Astrocyte of the hippocampus (primary cell): ENCODE data around the gene UBASH3A.
A peak's percentile ranks its signal among the peaks of the same experiment; 100 is the strongest.

Experiments used
- DNase-seq: peaks from one replicate; pipeline ENCODE4 v3.0.0; 2011; ENCODE audit warnings: low read depth, low spot score

The UBASH3A gene

GRCh38 chr21:42411197-42411869 lies 7.6 kb downstream of the UBASH3A start:
- DNase-seq = peak; percentile 2

GRCh38 chr21:42411891-42412635 lies 8.4 kb downstream of the UBASH3A start:
- DNase-seq = peak; percentile 34

- no peak for DNase-seq
Observed at GRCh38 chr21:42412636-42412933, 8.9 kb downstream of the UBASH3A start.

- DNase-seq = no peak
Observed at GRCh38 chr21:42413093-42413492, 9.4 kb downstream of the UBASH3A start.

- DNase-seq = no peak
Observed at GRCh38 chr21:42413500-42413899, 9.8 kb downstream of the UBASH3A start.

GRCh38 chr21:42414066-42414465 lies 10.4 kb downstream of the UBASH3A start:
- no peak for DNase-seq

GRCh38 chr21:42414553-42414927 lies 10.8 kb downstream of the UBASH3A start:
- DNase-seq = no peak

GRCh38 chr21:42414928-42415769 lies 11.4 kb downstream of the UBASH3A start:
- DNase-seq = peak; percentile 71

GRCh38 chr21:42417533-42417932 lies 13.8 kb downstream of the UBASH3A start:
- no peak for DNase-seq

GRCh38 chr21:42418886-42419285 lies 15.2 kb downstream of the UBASH3A start:
- no peak for DNase-seq

GRCh38 chr21:42419845-42420244 lies 16.1 kb downstream of the UBASH3A start:
- no peak for DNase-seq

- no peak for DNase-seq
Observed at GRCh38 chr21:42421018-42421793, 17.5 kb downstream of the UBASH3A start.

GRCh38 chr21:42423197-42423675 lies 19.5 kb downstream of the UBASH3A start:
- no peak for DNase-seq

GRCh38 chr21:42423685-42424084 lies 20.0 kb downstream of the UBASH3A start:
- no peak for DNase-seq

GRCh38 chr21:42424914-42425541 lies 21.3 kb downstream of the UBASH3A start:
- DNase-seq = no peak

- DNase-seq = no peak
Observed at GRCh38 chr21:42425591-42425990, 21.9 kb downstream of the UBASH3A start.

- DNase-seq = no peak
Observed at GRCh38 chr21:42426424-42426823, 22.7 kb downstream of the UBASH3A start.

GRCh38 chr21:42426876-42427480 lies 23.3 kb downstream of the UBASH3A start:
- DNase-seq = no peak

- no peak for DNase-seq
Observed at GRCh38 chr21:42427809-42428419, 24.2 kb downstream of the UBASH3A start.

- DNase-seq = no peak
Observed at GRCh38 chr21:42429021-42429420, 25.3 kb downstream of the UBASH3A start.
